ENCODE data around the gene GYS2.

GYS2 gene

DNA sequence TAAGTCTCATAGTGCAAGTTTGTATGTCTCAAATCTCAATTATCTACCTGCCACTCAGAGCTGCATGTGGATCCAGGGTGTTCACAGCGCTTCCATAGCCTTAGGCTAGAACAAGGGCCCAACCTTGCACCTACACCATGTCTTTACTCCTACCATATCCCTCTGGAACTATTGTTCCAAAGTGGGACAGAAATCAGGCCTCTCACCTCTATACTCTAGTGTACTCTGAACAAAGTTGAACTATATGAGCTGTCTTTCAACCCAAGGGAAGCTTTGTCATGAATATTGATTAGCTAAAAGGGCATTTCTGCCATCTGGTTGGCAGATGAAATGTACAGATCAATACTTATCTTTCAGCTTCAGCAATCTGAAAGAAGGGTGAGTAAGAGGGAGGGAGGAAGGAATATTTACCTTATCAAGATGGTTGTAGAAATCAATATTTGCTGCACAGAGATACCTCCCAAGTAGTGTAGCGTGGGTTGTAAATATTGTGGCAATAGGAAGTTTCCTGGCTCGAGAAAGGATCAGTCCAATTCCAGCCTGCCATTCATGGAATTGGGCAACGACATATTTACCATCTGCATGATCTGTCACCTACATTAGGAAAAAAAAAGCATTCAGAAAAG is 30.8 kb downstream of the GYS2 start:
- ATAC-seq, result no peak
- TF ChIP-seq TCF4 (CRISPR knock-in tag; IDR thresholded peaks at IDR 0.05; ENCODE audit: borderline replicate concordance) (no peak), ZNF70 (CRISPR knock-in tag; IDR thresholded peaks at IDR 0.05) (no peak), ZNF565 (CRISPR knock-in tag; conservative IDR thresholded peaks at IDR 0.05; ENCODE audit: low read depth) (no peak), CSDC2 (CRISPR knock-in tag; IDR thresholded peaks at IDR 0.05) (no peak), ZC3H10 (CRISPR knock-in tag; IDR thresholded peaks at IDR 0.05) (no peak), RARB (CRISPR knock-in tag; IDR thresholded peaks at IDR 0.05) (no peak), GLIS3 (CRISPR knock-in tag; IDR thresholded peaks at IDR 0.05) (no peak), ZNF8 (CRISPR knock-in tag; IDR thresholded peaks at IDR 0.05) (no peak), SNAI2 (CRISPR knock-in tag; IDR thresholded peaks at IDR 0.05) (no peak)
- TF ChIP-seq, protein P1, sequence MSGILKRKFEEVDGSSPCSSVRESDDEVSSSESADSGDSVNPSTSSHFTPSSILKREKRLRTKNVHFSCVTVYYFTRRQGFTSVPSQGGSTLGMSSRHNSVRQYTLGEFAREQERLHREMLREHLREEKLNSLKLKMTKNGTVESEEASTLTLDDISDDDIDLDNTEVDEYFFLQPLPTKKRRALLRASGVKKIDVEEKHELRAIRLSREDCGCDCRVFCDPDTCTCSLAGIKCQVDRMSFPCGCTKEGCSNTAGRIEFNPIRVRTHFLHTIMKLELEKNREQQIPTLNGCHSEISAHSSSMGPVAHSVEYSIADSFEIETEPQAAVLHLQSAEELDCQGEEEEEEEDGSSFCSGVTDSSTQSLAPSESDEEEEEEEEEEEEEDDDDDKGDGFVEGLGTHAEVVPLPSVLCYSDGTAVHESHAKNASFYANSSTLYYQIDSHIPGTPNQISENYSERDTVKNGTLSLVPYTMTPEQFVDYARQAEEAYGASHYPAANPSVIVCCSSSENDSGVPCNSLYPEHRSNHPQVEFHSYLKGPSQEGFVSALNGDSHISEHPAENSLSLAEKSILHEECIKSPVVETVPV (CRISPR knock-in tag; IDR thresholded peaks at IDR 0.05), result no peak
- TF ChIP-seq, protein P2, sequence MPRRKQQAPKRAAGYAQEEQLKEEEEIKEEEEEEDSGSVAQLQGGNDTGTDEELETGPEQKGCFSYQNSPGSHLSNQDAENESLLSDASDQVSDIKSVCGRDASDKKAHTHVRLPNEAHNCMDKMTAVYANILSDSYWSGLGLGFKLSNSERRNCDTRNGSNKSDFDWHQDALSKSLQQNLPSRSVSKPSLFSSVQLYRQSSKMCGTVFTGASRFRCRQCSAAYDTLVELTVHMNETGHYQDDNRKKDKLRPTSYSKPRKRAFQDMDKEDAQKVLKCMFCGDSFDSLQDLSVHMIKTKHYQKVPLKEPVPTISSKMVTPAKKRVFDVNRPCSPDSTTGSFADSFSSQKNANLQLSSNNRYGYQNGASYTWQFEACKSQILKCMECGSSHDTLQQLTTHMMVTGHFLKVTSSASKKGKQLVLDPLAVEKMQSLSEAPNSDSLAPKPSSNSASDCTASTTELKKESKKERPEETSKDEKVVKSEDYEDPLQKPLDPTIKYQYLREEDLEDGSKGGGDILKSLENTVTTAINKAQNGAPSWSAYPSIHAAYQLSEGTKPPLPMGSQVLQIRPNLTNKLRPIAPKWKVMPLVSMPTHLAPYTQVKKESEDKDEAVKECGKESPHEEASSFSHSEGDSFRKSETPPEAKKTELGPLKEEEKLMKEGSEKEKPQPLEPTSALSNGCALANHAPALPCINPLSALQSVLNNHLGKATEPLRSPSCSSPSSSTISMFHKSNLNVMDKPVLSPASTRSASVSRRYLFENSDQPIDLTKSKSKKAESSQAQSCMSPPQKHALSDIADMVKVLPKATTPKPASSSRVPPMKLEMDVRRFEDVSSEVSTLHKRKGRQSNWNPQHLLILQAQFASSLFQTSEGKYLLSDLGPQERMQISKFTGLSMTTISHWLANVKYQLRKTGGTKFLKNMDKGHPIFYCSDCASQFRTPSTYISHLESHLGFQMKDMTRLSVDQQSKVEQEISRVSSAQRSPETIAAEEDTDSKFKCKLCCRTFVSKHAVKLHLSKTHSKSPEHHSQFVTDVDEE (CRISPR knock-in tag; IDR thresholded peaks at IDR 0.05), result no peak
- TF ChIP-seq, protein P3, sequence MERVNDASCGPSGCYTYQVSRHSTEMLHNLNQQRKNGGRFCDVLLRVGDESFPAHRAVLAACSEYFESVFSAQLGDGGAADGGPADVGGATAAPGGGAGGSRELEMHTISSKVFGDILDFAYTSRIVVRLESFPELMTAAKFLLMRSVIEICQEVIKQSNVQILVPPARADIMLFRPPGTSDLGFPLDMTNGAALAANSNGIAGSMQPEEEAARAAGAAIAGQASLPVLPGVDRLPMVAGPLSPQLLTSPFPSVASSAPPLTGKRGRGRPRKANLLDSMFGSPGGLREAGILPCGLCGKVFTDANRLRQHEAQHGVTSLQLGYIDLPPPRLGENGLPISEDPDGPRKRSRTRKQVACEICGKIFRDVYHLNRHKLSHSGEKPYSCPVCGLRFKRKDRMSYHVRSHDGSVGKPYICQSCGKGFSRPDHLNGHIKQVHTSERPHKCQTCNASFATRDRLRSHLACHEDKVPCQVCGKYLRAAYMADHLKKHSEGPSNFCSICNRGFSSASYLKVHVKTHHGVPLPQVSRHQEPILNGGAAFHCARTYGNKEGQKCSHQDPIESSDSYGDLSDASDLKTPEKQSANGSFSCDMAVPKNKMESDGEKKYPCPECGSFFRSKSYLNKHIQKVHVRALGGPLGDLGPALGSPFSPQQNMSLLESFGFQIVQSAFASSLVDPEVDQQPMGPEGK (CRISPR knock-in tag; IDR thresholded peaks at IDR 0.05; ENCODE audit: borderline replicate concordance), result no peak

DNA sequence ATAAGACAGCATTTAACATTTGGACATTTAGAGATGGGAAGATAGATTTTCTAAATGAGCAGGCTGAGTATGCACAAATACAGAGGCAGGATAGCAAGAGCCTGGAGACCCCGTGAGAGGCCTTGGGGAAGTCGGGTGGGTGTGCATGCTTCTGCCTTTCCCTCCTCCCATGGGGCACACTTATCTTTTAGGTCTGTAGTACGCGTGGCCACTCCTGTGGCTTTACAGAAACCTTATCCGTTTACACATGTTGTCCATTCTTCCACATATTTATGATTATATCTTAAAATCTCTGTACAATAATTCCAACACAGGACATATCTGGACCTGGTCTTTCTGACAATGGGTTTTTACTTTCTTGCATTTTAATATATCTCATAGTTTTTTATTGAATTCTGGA is 33.6 kb downstream of the GYS2 start:
- TF ChIP-seq, protein P2 (CRISPR knock-in tag; IDR thresholded peaks at IDR 0.05), result no peak
- TF ChIP-seq TCF4 (CRISPR knock-in tag; IDR thresholded peaks at IDR 0.05; ENCODE audit: borderline replicate concordance) (no peak), ISL1 (CRISPR knock-in tag; IDR thresholded peaks at IDR 0.05) (no peak)
- TF ChIP-seq, protein P3 (CRISPR knock-in tag; IDR thresholded peaks at IDR 0.05; ENCODE audit: borderline replicate concordance), result no peak
- ATAC-seq, result no peak

DNA sequence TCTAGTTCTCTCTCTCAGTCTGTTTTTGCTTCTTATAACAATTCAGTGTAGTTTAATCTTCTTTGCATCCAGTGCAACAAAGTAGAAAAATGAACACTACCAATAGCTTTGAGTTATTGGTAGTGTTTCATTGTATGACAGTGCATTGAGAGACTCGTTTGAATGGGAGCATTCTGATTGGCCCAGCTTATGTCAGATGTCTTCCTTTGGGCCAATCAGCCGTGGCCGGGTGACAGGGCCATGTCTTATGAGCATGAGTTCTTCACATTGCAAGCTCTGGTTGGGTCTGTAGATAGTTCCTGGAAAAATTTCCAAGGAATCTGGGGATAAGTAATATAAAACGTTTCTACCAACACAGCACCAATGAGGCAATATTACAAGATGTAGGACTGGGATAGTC is 36.5 kb downstream of the GYS2 start:
- no peak for ATAC-seq
- TF ChIP-seq CSDC2 (CRISPR knock-in tag; IDR thresholded peaks at IDR 0.05) (no peak), OSR1 (CRISPR knock-in tag; IDR thresholded peaks at IDR 0.05) (no peak), ESRRG (CRISPR knock-in tag; IDR thresholded peaks at IDR 0.05) (no peak), ZC3H10 (CRISPR knock-in tag; IDR thresholded peaks at IDR 0.05) (no peak), ZFP30 (CRISPR knock-in tag; IDR thresholded peaks at IDR 0.05) (no peak), ZNF70 (CRISPR knock-in tag; IDR thresholded peaks at IDR 0.05) (no peak), ZNF565 (CRISPR knock-in tag; conservative IDR thresholded peaks at IDR 0.05; ENCODE audit: low read depth) (no peak), GLIS3 (CRISPR knock-in tag; IDR thresholded peaks at IDR 0.05) (no peak)
- TF ChIP-seq, protein P1 (CRISPR knock-in tag; IDR thresholded peaks at IDR 0.05), result no peak
- TF ChIP-seq, protein P4, sequence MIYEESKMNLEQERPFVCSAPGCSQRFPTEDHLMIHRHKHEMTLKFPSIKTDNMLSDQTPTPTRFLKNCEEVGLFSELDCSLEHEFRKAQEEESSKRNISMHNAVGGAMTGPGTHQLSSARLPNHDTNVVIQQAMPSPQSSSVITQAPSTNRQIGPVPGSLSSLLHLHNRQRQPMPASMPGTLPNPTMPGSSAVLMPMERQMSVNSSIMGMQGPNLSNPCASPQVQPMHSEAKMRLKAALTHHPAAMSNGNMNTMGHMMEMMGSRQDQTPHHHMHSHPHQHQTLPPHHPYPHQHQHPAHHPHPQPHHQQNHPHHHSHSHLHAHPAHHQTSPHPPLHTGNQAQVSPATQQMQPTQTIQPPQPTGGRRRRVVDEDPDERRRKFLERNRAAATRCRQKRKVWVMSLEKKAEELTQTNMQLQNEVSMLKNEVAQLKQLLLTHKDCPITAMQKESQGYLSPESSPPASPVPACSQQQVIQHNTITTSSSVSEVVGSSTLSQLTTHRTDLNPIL (CRISPR knock-in tag; IDR thresholded peaks at IDR 0.05; ENCODE audit: low read depth), result no peak
- TF ChIP-seq, protein P3 (CRISPR knock-in tag; IDR thresholded peaks at IDR 0.05; ENCODE audit: borderline replicate concordance), result no peak

Data from SK-N-SH treated with all-trans-retinoic acid at 6 μM for 48 hours (cell line).